MCF 10A (cell line): ENCODE results near the gene LCE5A. TPM values are rescaled to one million over a fixed set of nuclear protein-coding genes. Genes with fewer than 3 reads are reported as not detected.

Source experiments
- BruUV-seq: library from RNA; stranded (reverse); fragments of 400-500 nt; replicated peaks from 2 replicates; lab custom pipeline; 2021; lab: Mats Ljungman, UMichigan
- CTCF ChIA-PET: fragments of 300-600 bp; sonication (Branson Sonifier 250); formaldehyde crosslinking; extraction: SDS; loops from one replicate; lab custom pipeline; 2021; ENCODE audit warnings: antibody characterized with exemption, inconsistent platforms; lab: Yijun Ruan, JAX
- POLR2A ChIA-PET: fragments of 300-600, 350-650 bp; sonication (Branson Sonifier 250); formaldehyde crosslinking; extraction: SDS; loops from one replicate; lab custom pipeline; 2020; ENCODE audit warnings: antibody characterized with exemption, inconsistent platforms; lab: Yijun Ruan, JAX
- DNase-seq: peaks from one replicate; pipeline ENCODE4 v3.0.0-alpha.2; 2018; ENCODE audit not compliant: unreplicated experiment
- H3K27ac Mint-ChIP-seq: one replicate; pipeline ENCODE4 v1.8.0; 2022; ENCODE audit warnings: mild to moderate bottlenecking, low read depth, mixed read lengths; ENCODE audit not compliant: unreplicated experiment
- H3K27me3 Mint-ChIP-seq: one replicate; pipeline ENCODE4 v1.8.0; 2022; ENCODE audit warnings: mixed read lengths; ENCODE audit not compliant: insufficient read depth, unreplicated experiment
- H3K36me3 Mint-ChIP-seq: one replicate; pipeline ENCODE4 v1.8.0; 2022; ENCODE audit warnings: mild to moderate bottlenecking, moderate library complexity, mixed read lengths; ENCODE audit not compliant: insufficient read depth, unreplicated experiment
- H3K4me1 Mint-ChIP-seq: one replicate; pipeline ENCODE4 v1.8.0; 2022; ENCODE audit warnings: mixed read lengths; ENCODE audit not compliant: insufficient read depth, unreplicated experiment
- H3K4me3 Mint-ChIP-seq: one replicate; pipeline ENCODE4 v1.8.0; 2022; ENCODE audit warnings: mild to moderate bottlenecking, moderate library complexity, mixed read lengths; ENCODE audit not compliant: unreplicated experiment
- H3K9me3 Mint-ChIP-seq: one replicate; pipeline ENCODE4 v1.8.0; 2022; ENCODE audit warnings: mixed read lengths; ENCODE audit not compliant: unreplicated experiment
- CTCF ChIP-seq: fragments of 200-600 bp; IDR thresholded peaks from one replicate; pipeline ENCODE4 v1.8.0; 2022; ENCODE audit warnings: antibody characterized with exemption, mild to moderate bottlenecking; ENCODE audit not compliant: unreplicated experiment
- intact Hi-C: fragments of 100-400 bp; cut with micrococcal nuclease; formaldehyde crosslinking; loops from 2 replicates; pipeline ENCODE4 v1.14.1; 2022
- total RNA-seq: library from RNA; stranded (reverse); gene quantifications from 2 replicates; pipeline ENCODE4 v1.2.3, GENCODE V29; 2022

The LCE5A gene
- total RNA-seq, 1 experiment from 2014 or later = not detected

GRCh38 chr1:152515434-152515783, 4.8 kb downstream of the LCE5A start:
- no peak for TF ChIP-seq CTCF
- H3K27me3 Mint-ChIP-seq = no peaks in the 10 kb centered on the region
- no peaks in the 10 kb centered on the region for H3K36me3 Mint-ChIP-seq
- no peak overlapping the region for H3K4me3 Mint-ChIP-seq
- intact Hi-C loops = no loop called here
- ChIA-PET POLR2A (no interaction called here), CTCF (interaction anchor here (0.9 to 3.4 kb wide), 2 partner anchors 18 to 330 kb away, joined by 3 to 18 read pairs; no protein-coding TSS in a partner anchor)
- no peak overlapping the region for H3K27ac Mint-ChIP-seq
- H3K4me1 Mint-ChIP-seq = peaks cover 15% of the 10 kb centered on the region
- no peak for DNase-seq
- no TSS peak for BruUV-seq
- H3K9me3 Mint-ChIP-seq = no peaks in the 10 kb centered on the region

GRCh38 chr1:152516082-152516481, 5.5 kb downstream of the LCE5A start:
- TF ChIP-seq CTCF = no peak
- intact Hi-C loops = no loop called here
- ChIA-PET POLR2A (interaction anchor here (1.2 kb wide), 1 partner anchor 13 kb away, joined by 4 read pairs; no protein-coding TSS in a partner anchor), CTCF (interaction anchor here (0.7 to 3.4 kb wide), 6 partner anchors 11 to 349 kb away, joined by 3 to 18 read pairs (median 6); no protein-coding TSS in a partner anchor)
- Mint-ChIP-seq H3K4me1 (peaks cover 15% of the 10 kb centered on the region), H3K36me3 (no peaks in the 10 kb centered on the region), H3K27ac (no peak overlapping the region), H3K9me3 (no peaks in the 10 kb centered on the region), H3K4me3 (no peak overlapping the region), H3K27me3 (no peaks in the 10 kb centered on the region)
- no TSS peak for BruUV-seq
- DNase-seq = no peak

- Mint-ChIP-seq H3K4me1 (peaks cover 15% of the 10 kb centered on the region), H3K36me3 (no peaks in the 10 kb centered on the region), H3K27me3 (no peaks in the 10 kb centered on the region), H3K27ac (peak overlapping the region; percentile 84), H3K4me3 (no peak overlapping the region), H3K9me3 (no peaks in the 10 kb centered on the region)
- POLR2A ChIA-PET = interaction anchor here (0.6 to 1.6 kb wide), 8 partner anchors 10 to 1412 kb away, joined by 3 to 6 read pairs (median 4); no protein-coding TSS in a partner anchor
- no TSS peak for BruUV-seq
- no peak for TF ChIP-seq CTCF
- CTCF ChIA-PET = interaction anchor here (0.8 to 3.4 kb wide), 12 partner anchors 12 to 332 kb away, joined by 3 to 18 read pairs (median 4); no protein-coding TSS in a partner anchor
- intact Hi-C loops = no loop called here
- DNase-seq = peak; percentile 85
These were observed 6.7 kb downstream of the LCE5A start for GRCh38 chr1:152517237-152517811.

- Mint-ChIP-seq H3K36me3 (no peaks in the 10 kb centered on the region), H3K27me3 (no peaks in the 10 kb centered on the region), H3K27ac (no peak overlapping the region), H3K9me3 (peaks cover 8% of the 10 kb centered on the region), H3K4me1 (peaks cover 15% of the 10 kb centered on the region), H3K4me3 (no peak overlapping the region)
- ChIA-PET POLR2A (interaction anchor here (1.0 to 1.1 kb wide), 2 partner anchors 19 to 766 kb away, joined by 3 read pairs; no protein-coding TSS in a partner anchor), CTCF (interaction anchor here (1.1 to 1.9 kb wide), 2 partner anchors 14 to 39 kb away, joined by 6 read pairs; no protein-coding TSS in a partner anchor)
- no TSS peak for BruUV-seq
- intact Hi-C loops = no loop called here
- DNase-seq = no peak
- no peak for TF ChIP-seq CTCF
These were observed 9.2 kb downstream of the LCE5A start for GRCh38 chr1:152519851-152520250.
